ENCODE measurements around the gene KRT15. TPM values are rescaled to one million over a fixed set of nuclear protein-coding genes. Genes with fewer than 3 reads are reported as not detected.

Gene KRT15
- polyA plus RNA-seq, 1 donor (not counting 4 experiments of a cell fraction or from before 2014, with no cell fraction given): 729 TPM

GRCh38 chr17:41475421-41475820, 43.3 kb downstream of the KRT15 start:
- Histone ChIP-seq H3K9ac (ENCODE audit: control insufficient read depth, extremely low read depth, insufficient read depth, low read length) (no peak overlapping the region), H2AFZ (ENCODE audit: control insufficient read depth, low read length) (no peak overlapping the region), H3K79me2 (ENCODE audit: control insufficient read depth, insufficient read depth, low read length) (no peaks in the 10 kb centered on the region), H3K36me3 (ENCODE audit: control insufficient read depth in 2 of 2, extremely low read depth in 1 of 2, insufficient read depth in 2 of 2, low read length in 2 of 2) (no peaks in the 10 kb centered on the region), H3K4me2 (ENCODE audit: control insufficient read depth, extremely low read depth, insufficient read depth, low read depth, low read length) (no peak overlapping the region), H3K4me3 (ENCODE audit: control insufficient read depth in 2 of 3, extremely low read depth in 1 of 3, insufficient read depth in 2 of 3, low read depth in 1 of 3, low read length in 3 of 3) (no peak overlapping the region), H3K4me1 (ENCODE audit: control insufficient read depth, extremely low read depth, insufficient read depth, low read length) (no peaks in the 10 kb centered on the region), H3K27me3 (ENCODE audit: control insufficient read depth, extremely low read depth, insufficient read depth, low read length) (no peaks in the 10 kb centered on the region), H4K20me1 (ENCODE audit: control insufficient read depth, extremely low read depth, insufficient read depth, low read length) (no peaks in the 10 kb centered on the region), H3K9me1 (ENCODE audit: control insufficient read depth, extremely low read depth, insufficient read depth, low read length) (no peaks in the 10 kb centered on the region), H3K9me3 (ENCODE audit: control insufficient read depth, low read depth, low read length) (peaks cover 3% of the 10 kb centered on the region), H3K27ac (ENCODE audit: control insufficient read depth, insufficient read depth, low read length) (no peak overlapping the region)
- no peak for DNase-seq (ENCODE audit: low read depth, low spot score)
- dilution Hi-C loops (cut with MboI; ENCODE audit: extremely low pct_ligation_motif_present, low sequenced_read_pairs): no loop called here
- FAIRE-seq: no peak
- TF ChIP-seq EZH2 (IDR thresholded peaks at IDR 0.05; ENCODE audit: low read length): no peak
- TF ChIP-seq CTCF (optimal IDR thresholded peaks at IDR 0.05 in 1 of 3, IDR thresholded peaks at IDR 0.05 in 1 of 3, conservative IDR thresholded peaks at IDR 0.05 in 1 of 3; ENCODE audit: extremely low read depth in 1 of 3, insufficient read depth in 2 of 3, low read length in 3 of 3): no peak

- no peaks in the 10 kb centered on the region for H3K36me3 ChIP-seq (ENCODE audit: control insufficient read depth in 2 of 2, extremely low read depth in 1 of 2, insufficient read depth in 2 of 2, low read length in 2 of 2)
- no peak overlapping the region for H3K27ac ChIP-seq (ENCODE audit: control insufficient read depth, insufficient read depth, low read length)
- no peaks in the 10 kb centered on the region for H3K4me1 ChIP-seq (ENCODE audit: control insufficient read depth, extremely low read depth, insufficient read depth, low read length)
- dilution Hi-C loops (cut with MboI; ENCODE audit: extremely low pct_ligation_motif_present, low sequenced_read_pairs): no loop called here
- no peaks in the 10 kb centered on the region for H3K79me2 ChIP-seq (ENCODE audit: control insufficient read depth, insufficient read depth, low read length)
- peaks cover 3% of the 10 kb centered on the region for H3K9me3 ChIP-seq (ENCODE audit: control insufficient read depth, low read depth, low read length)
- no peak for TF ChIP-seq EZH2 (IDR thresholded peaks at IDR 0.05; ENCODE audit: low read length)
- no peak for TF ChIP-seq CTCF (optimal IDR thresholded peaks at IDR 0.05 in 1 of 3, IDR thresholded peaks at IDR 0.05 in 1 of 3, conservative IDR thresholded peaks at IDR 0.05 in 1 of 3; ENCODE audit: extremely low read depth in 1 of 3, insufficient read depth in 2 of 3, low read length in 3 of 3)
- FAIRE-seq (no peak), DNase-seq (ENCODE audit: low read depth, low spot score) (no peak)
- H3K4me2 ChIP-seq (ENCODE audit: control insufficient read depth, extremely low read depth, insufficient read depth, low read depth, low read length): no peak overlapping the region
- H3K9ac ChIP-seq (ENCODE audit: control insufficient read depth, extremely low read depth, insufficient read depth, low read length): no peak overlapping the region
- no peaks in the 10 kb centered on the region for H4K20me1 ChIP-seq (ENCODE audit: control insufficient read depth, extremely low read depth, insufficient read depth, low read length)
- H3K4me3 ChIP-seq (ENCODE audit: control insufficient read depth in 2 of 3, extremely low read depth in 1 of 3, insufficient read depth in 2 of 3, low read depth in 1 of 3, low read length in 3 of 3): no peak overlapping the region
- H3K27me3 ChIP-seq (ENCODE audit: control insufficient read depth, extremely low read depth, insufficient read depth, low read length): no peaks in the 10 kb centered on the region
- no peak overlapping the region for H2AFZ ChIP-seq (ENCODE audit: control insufficient read depth, low read length)
- no peaks in the 10 kb centered on the region for H3K9me1 ChIP-seq (ENCODE audit: control insufficient read depth, extremely low read depth, insufficient read depth, low read length)
Observed at GRCh38 chr17:41474863-41475262, 43.8 kb downstream of the KRT15 start.
